Measurements from ENCODE around the gene TAS2R16. TPM values are rescaled to one million over a fixed set of nuclear protein-coding genes. Genes with fewer than 3 reads are reported as not detected.

The TAS2R16 gene
- total RNA-seq, 1 experiment from 2014 or later: not detected

GRCh38 chr7:122972056-122972455 is 23.4 kb downstream of the TAS2R16 start:
- no peak overlapping the region for H3K4me2 ChIP-seq (ENCODE audit: low read length)
- DNase-seq (ENCODE audit: low read depth, low spot score) (no peak), ATAC-seq (no peak)
- intact Hi-C loops (cut with micrococcal nuclease): no loop called here
- POLR2A ChIA-PET: no interaction called here
- TF ChIP-seq RAD21 (IDR thresholded peaks at IDR 0.05; ENCODE audit: low read depth) (no peak), CBX3 (IDR thresholded peaks at IDR 0.05; ENCODE audit: low read depth) (no peak), POLR2AphosphoS5 (IDR thresholded peaks at IDR 0.05; ENCODE audit: low read depth, low read length) (no peak), POLR2A (IDR thresholded peaks at IDR 0.05; ENCODE audit: borderline replicate concordance, extremely low read depth, insufficient read depth, insufficient read length) (no peak), SP1 (IDR thresholded peaks at IDR 0.05; ENCODE audit: low read depth) (no peak), ZNF274 (IDR thresholded peaks at IDR 0.05; ENCODE audit: low read depth, low read length) (no peak), YY1 (IDR thresholded peaks at IDR 0.05; ENCODE audit: extremely low read depth, insufficient replicate concordance, low read depth, low read length) (no peak)
- no peaks in the 10 kb centered on the region for H3K9me2 ChIP-seq (ENCODE audit: insufficient read depth)
- RAD21 ChIA-PET (ENCODE audit: low non-redundant PET in 1 of 2, low total read pairs in 2 of 2, uncharacterized antibody in 2 of 2, unreplicated experiment in 2 of 2): no interaction called here
- H2AFZ ChIP-seq (ENCODE audit: low read depth, low read length, poor library complexity, severe bottlenecking): peak overlapping the region; percentile 73
- H3K27me3 ChIP-seq (ENCODE audit: insufficient read depth, low read length): no peaks in the 10 kb centered on the region
- no peaks in the 10 kb centered on the region for H3K9me3 ChIP-seq (ENCODE audit: control insufficient read depth in 1 of 2, insufficient read depth in 1 of 2, low read depth in 1 of 2, low read length in 2 of 2)
- no peaks in the 10 kb centered on the region for H3K79me2 ChIP-seq (ENCODE audit: insufficient read depth, low read length)
- no peak overlapping the region for H3K27ac ChIP-seq (ENCODE audit: low read depth, low read length)
- H3K4me3 ChIP-seq (replicated peaks in 1 of 2; ENCODE audit: low read depth in 1 of 2, low read length in 2 of 2): no peak overlapping the region
- no peaks in the 10 kb centered on the region for H3K36me3 ChIP-seq (ENCODE audit: control insufficient read depth in 1 of 2, insufficient read depth in 2 of 2, low read length in 2 of 2)
- no peak overlapping the region for H3K9ac ChIP-seq (ENCODE audit: low read length)
- H3K4me1 ChIP-seq (ENCODE audit: control insufficient read depth in 1 of 2, insufficient read depth in 2 of 2, low read length in 2 of 2): peaks cover 0 to 6% of the 10 kb centered on the region in 2 experiments; a peak in 2 of 4 replicates
- BruUV-seq (replicated peaks): no TSS peak
- H4K20me1 ChIP-seq (ENCODE audit: insufficient read depth): no peaks in the 10 kb centered on the region
- CTCF ChIA-PET: no interaction called here

DNA sequence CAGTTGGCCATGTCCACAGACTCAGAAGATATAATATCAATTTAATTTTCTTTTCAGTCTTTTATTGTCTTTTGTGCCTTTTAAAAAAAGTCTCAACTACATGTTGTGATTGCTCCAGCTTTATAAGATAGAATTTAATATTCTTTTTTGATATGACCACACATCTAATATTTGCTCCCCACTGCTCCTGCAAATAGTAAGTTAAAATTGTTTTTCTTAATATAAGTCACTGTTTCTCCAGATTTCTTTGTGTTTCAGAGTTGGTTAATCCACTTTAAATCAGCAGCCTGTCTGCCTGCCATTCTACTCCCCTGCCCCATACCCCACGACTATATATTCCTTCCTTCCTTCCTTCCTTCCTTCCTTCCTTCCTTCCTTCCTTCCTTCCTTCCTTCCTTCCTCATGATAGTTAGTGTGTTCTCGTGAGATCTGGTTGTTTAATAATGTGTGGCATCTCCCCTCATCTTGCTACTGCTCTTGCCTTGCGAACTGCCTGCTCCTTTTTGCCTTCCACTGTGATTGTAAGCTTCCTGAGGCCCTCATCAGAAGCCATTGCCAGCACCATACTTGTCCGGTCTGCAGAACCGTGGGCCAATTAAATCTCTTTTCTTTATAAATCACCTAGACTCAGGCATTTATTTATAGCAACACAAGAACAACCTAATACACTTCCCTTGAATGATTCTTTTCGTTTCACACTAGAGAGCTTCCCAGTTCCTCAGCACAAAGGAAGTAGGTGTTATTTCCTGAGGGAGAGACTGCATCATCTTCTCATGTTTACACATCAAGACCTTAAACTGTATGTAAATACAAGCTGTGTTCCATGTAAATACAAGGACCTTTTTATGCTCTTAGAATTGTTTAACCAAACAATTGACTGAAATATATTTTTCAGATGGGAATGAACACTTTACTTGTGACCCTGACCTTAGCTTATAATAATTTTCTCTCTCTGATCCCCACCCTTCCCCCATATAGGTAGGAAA is 24.5 kb downstream of the TAS2R16 start:
- Histone ChIP-seq H3K4me3 (replicated peaks in 1 of 2; ENCODE audit: low read depth in 1 of 2, low read length in 2 of 2) (no peak overlapping the region), H4K20me1 (ENCODE audit: insufficient read depth) (no peaks in the 10 kb centered on the region), H3K79me2 (ENCODE audit: insufficient read depth, low read length) (no peaks in the 10 kb centered on the region), H3K4me1 (ENCODE audit: control insufficient read depth in 1 of 2, insufficient read depth in 2 of 2, low read length in 2 of 2) (peaks cover 0 to 6% of the 10 kb centered on the region in 2 experiments; a peak in 2 of 4 replicates), H3K4me2 (ENCODE audit: low read length) (no peak overlapping the region), H3K27me3 (ENCODE audit: insufficient read depth, low read length) (no peaks in the 10 kb centered on the region), H3K9ac (ENCODE audit: low read length) (no peak overlapping the region), H3K27ac (ENCODE audit: low read depth, low read length) (no peak overlapping the region), H2AFZ (ENCODE audit: low read depth, low read length, poor library complexity, severe bottlenecking) (no peak overlapping the region), H3K9me2 (ENCODE audit: insufficient read depth) (no peaks in the 10 kb centered on the region), H3K9me3 (ENCODE audit: control insufficient read depth in 1 of 2, insufficient read depth in 1 of 2, low read depth in 1 of 2, low read length in 2 of 2) (no peaks in the 10 kb centered on the region), H3K36me3 (ENCODE audit: control insufficient read depth in 1 of 2, insufficient read depth in 2 of 2, low read length in 2 of 2) (no peaks in the 10 kb centered on the region)
- POLR2A ChIA-PET: no interaction called here
- RAD21 ChIA-PET (ENCODE audit: low non-redundant PET in 1 of 2, low total read pairs in 2 of 2, uncharacterized antibody in 2 of 2, unreplicated experiment in 2 of 2): no interaction called here
- no TSS peak for BruUV-seq (replicated peaks)
- CTCF ChIA-PET: no interaction called here
- DNase-seq (ENCODE audit: low read depth, low spot score) (no peak), ATAC-seq (no peak)
- no peak for TF ChIP-seq SIN3A (IDR thresholded peaks at IDR 0.05; ENCODE audit: low read depth)
- no peak for TF ChIP-seq CEBPB (IDR thresholded peaks at IDR 0.05; ENCODE audit: low read depth)
- TF ChIP-seq POLR2AphosphoS5 (IDR thresholded peaks at IDR 0.05; ENCODE audit: low read depth, low read length): no peak
- TF ChIP-seq SP1 (IDR thresholded peaks at IDR 0.05; ENCODE audit: low read depth): no peak
- TF ChIP-seq EGR1 (IDR thresholded peaks at IDR 0.05; ENCODE audit: low read depth): no peak
- no peak for TF ChIP-seq POLR2A (IDR thresholded peaks at IDR 0.05; ENCODE audit: borderline replicate concordance, extremely low read depth, insufficient read depth, insufficient read length)
- intact Hi-C loops (cut with micrococcal nuclease): no loop called here

Measured in HCT116 (cell line).